H1 (cell line): ENCODE measurements around the gene NXPH4. TPM values are rescaled to one million over a fixed set of nuclear protein-coding genes. Genes with fewer than 3 reads are reported as not detected.

Experiments used
- polyA plus RNA-seq, 7 experiments: library from polyadenylated mRNA; depleted of rRNA in 3 of 7; stranded (reverse) in 5 of 7; unstranded in 2 of 7; fragments of >200 nt in 5 of 7; fragments of 200-250 nt in 2 of 7; gene quantifications; 1 replicate in 5 of 7; 2 replicates in 1 of 7; 4 replicates in 1 of 7; pipeline versions ENCODE4 v1.2.1 to v1.2.3, GENCODE V29; 2011 to 2013; ENCODE audit warnings: missing spikeins in 2 of 7, mixed read lengths in 2 of 7
- total RNA-seq: library from RNA; stranded (reverse); fragmentation: NEBNext Ultra II Directional; extraction: Animal tissue kit (Norgen Biotek cat#: 25700); gene quantifications from 2 replicates; pipeline ENCODE4 v1.2.1, GENCODE V29; 2021
- TF ChIP-seq, protein P1 (sequence below): IDR thresholded peaks from 2 replicates; pipeline ENCODE4 v1.6.1; 2012; ENCODE audit warnings: low read length, inconsistent platforms

The NXPH4 gene
- total and polyA plus RNA-seq, 2 of the 8 experiments (the other 6 are each of a cell fraction or from before 2014, with no cell fraction given) = 0.92 to 1.7 TPM

DNA sequence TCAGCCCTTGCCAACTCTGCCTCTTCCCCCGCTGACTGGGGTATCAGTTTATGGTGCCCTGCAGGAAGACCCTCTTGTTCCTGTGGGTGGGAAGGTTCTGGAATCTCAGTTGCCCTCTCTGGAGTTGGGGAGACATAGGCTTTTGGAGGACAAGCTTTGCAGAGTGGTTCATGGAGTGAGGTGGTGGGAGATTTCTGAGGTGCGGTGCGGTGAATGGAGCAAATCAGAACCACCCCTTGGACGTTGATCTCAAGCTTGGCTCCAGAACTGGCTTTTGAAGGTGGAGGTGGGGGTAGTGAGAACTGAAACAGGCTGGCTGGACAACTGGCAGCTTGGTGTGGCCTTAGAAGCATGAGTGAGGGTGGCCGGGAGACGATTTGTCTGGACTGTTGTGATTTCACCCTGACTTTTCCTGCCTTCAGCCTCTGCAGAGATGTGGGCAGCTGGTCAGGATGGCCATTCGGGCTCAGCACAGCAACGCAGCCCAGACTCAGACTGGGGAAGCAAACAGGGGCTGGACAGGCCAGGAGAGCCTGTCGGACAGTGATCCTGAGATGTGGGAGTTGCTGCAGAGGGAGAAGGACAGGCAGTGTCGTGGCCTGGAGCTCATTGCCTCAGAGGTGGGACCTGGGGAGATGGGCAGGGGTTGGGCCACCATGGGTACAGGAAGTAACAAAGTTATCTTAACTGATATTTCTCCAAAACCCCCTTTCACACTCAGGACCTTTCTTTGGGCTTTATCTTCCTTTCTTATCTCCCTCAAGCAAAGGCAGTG lies 14.0 kb downstream of the NXPH4 start (continued):
- TF ChIP-seq, protein P1, sequence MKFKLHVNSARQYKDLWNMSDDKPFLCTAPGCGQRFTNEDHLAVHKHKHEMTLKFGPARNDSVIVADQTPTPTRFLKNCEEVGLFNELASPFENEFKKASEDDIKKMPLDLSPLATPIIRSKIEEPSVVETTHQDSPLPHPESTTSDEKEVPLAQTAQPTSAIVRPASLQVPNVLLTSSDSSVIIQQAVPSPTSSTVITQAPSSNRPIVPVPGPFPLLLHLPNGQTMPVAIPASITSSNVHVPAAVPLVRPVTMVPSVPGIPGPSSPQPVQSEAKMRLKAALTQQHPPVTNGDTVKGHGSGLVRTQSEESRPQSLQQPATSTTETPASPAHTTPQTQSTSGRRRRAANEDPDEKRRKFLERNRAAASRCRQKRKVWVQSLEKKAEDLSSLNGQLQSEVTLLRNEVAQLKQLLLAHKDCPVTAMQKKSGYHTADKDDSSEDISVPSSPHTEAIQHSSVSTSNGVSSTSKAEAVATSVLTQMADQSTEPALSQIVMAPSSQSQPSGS = no peak
- TF ChIP-seq, all 59 proteins: peak for 2
